ENCODE data around the gene FBXW8.

Gene FBXW8

DNA sequence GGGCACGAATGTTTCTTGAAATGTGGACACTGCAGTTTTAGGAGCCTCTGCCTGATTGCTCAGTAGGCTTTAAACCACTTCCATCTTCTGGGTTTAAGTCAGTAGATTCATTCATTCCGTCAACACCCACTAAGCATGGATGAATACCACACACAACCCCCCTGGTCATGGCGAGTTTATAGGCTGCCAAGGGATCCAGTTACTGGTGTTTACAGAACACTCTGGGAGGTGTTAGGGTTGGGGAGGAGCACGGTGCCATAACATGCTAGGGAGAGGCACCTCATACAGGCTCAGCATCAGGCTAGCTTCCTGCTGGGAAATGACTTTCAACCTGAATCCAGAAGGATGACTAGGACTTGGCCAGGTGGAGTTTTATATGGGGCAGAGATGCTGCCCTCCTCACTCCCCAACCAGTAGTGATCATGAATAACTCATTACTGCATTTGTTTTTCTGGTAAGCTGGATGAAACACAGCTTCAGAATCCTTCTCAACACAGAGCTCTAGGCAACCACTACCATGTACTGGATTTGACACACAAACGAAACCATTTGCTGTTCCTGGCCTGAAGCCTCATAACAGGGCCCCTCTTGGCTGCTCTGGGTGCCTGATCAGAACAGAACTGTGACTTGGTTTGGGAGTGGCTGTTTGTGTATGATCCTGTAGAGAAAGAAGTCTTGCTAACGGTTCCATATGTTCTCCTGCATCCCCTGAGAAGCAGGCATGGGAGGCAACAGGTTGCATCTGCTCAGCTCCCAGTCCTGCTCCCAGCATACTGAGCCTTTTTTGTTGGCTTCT, 47.9 kb downstream of the FBXW8 start:
- DNase-seq (ENCODE audit: low read depth): no peak

GRCh38 chr12:116959198-116959460, 48.4 kb downstream of the FBXW8 start:
- DNase-seq (ENCODE audit: low read depth): no peak

- no peak for DNase-seq (ENCODE audit: low read depth)
Measured at GRCh38 chr12:116959845-116960514, 49.2 kb downstream of the FBXW8 start.

- no peak for DNase-seq (ENCODE audit: low read depth)
Measured at GRCh38 chr12:116962197-116962596, 51.4 kb downstream of the FBXW8 start.

DNA sequence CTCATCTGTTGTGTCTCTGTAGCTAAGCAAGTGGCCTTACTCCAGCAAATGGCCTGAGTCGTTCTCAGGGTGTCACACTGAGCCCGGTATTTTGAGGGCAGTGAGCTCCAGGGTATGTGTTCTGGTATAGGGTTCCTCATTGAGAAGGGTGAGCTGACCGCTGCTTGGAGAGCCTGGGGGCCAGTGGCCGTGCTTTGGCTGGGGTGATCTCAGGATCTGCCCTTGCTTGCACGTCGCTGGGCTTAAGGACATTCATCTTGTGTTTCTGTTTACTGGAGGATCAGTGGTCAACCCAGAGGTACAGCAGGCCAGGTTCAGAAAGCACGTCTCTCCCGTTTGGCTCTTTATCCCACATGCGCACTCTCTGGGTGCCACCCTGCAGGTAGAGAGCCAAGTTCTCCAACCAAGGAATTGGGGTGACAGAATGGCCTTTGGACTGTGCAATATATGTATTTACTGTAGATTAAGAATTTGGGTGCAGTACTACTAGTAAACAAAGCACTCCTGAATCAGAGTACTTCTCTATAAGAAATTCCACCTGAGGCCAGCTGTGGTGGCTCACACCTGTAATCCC, 52.1 kb downstream of the FBXW8 start:
- DNase-seq (ENCODE audit: low read depth): no peak

- DNase-seq (ENCODE audit: low read depth): no peak
Measured at GRCh38 chr12:116964054-116965050, 53.6 kb downstream of the FBXW8 start.

DNA sequence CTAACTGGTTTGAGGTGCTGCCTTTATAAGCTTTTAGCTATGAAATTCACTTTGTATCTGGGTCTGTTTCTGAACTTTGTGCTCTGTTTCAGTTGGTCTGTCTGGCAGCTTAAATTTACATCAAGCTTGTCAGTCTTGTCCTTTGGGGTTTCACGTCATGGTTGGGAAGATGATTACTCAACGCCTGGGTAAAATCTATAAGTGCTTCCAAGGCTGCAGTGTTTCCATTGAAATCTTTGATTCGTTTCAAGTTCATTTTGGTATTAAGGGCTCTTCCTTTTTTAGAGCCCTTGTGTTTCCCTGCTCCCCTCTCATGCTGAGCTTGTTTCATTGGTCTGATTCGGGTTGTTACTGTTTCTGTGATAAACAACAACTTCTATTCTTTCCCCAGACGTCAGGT, 58.2 kb downstream of the FBXW8 start:
- DNase-seq (ENCODE audit: low read depth): no peak

DNA sequence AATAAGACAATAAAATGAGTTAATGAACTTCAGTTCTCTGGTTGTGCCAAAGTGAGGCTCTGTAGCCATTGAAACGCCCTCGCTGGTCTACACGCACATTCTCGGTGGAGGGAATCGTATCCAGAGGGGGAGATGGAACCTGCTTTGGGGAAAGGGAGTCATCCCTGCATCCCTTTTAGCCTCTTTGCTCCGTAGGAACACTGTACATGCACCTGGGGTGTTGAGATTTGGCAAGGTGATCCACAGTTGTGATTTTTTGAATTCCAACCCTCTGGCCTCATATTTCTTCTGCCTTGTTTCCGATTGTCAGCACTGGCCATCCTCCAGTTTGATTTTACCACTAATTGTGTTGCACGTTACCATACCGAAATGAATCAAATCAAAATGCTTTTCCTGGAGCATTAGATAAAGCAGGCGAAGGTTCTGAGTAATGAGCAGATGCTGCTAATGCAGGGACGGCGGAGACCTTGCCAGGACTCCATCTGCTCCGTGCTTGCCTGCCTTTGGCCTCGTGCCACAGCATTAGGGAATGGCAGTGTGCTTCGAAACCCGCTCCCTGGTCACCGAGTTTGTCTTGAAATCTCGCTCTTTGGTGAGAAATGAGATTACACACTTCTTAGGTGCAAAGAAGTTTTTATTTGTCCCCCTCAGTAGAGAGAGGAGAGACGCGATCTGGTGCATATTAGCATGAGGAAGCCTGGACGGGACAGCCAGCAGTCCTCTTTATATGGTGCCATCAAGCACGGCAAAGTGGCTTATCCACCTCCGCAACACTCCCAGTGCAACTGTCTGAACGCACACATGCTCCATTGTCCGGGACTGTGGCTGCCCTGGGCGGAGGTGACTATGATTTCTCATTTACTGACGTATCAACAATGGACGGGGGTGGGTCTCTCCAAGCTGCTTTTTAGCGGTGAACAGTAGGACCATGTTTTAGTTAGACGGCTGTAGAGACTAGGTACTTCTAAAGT, 59.1 kb downstream of the FBXW8 start:
- no peak for DNase-seq (ENCODE audit: low read depth)

DNA sequence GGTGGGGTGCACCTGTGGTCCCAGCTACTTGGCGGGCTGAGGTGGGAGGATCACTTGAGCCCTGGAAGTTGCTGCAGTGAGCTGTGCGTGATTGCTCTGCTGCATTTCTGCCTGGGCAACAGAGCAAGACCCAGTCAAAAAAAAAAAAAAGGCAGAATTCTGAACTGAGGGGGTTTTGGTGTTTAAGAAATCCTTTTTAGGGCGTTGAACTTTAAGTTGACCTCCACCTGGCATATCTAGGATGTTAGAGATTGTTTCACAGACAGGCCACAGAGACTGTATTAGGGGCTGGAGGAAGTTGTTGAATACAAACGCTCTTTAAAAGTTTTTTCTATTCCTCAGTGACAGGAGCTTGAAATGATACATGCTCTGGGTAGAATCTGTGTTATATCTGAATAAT, 60.5 kb downstream of the FBXW8 start:
- no peak for DNase-seq (ENCODE audit: low read depth)

DNA sequence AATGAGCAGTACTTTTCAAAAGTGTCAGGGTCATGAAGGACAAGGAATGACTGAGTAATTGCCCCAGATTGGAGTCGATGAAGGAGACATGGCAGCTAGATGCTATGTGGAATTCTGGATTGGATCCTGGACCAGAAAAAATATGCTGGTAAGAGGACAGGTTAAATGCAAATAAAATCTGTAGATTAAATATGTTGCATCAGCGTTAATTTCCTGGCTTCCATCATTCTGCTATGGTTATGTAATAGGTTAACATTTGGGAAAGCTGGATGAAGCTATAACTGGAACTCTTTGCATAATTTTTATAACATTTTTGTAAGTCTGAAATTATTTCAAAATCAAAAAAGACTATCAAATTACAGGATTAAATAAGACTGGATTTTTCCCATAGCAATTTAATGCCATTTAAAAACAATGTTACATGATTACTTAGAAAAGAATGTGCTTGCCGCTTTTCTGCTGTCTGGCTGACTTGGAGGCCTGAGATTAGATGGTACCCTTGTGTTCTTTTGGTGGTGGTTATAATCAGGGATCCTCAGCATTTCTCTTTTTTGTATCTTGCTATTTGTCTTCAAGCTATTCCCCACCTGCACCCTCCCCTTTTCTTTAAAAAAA, 65.1 kb downstream of the FBXW8 start:
- DNase-seq (ENCODE audit: low read depth): peak; percentile 11

- no peak for DNase-seq (ENCODE audit: low read depth)
Measured at GRCh38 chr12:116977465-116978380, 67.0 kb downstream of the FBXW8 start.

- no peak for DNase-seq (ENCODE audit: low read depth)
Measured at GRCh38 chr12:116978791-116979508, 68.2 kb downstream of the FBXW8 start.

DNA sequence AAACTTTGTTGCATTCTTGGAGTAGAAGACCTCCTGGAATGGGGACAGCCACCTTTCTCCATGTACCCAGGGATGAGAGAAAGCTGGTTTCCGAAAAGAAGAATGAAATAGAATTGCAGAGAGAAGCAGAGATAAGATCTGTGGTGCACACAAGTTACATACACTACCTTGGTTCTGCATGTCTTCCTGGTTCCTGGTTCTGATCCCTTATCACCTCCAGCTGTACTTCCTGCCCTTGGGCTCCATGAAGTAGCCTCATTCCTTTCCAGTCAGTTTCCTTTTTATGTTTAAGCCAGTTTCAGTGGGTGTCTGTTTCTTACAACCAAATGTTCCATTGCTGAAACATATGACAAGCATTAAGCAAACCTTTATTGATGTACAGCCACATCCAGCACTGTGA, 69.3 kb downstream of the FBXW8 start:
- DNase-seq (ENCODE audit: low read depth): no peak

DNA sequence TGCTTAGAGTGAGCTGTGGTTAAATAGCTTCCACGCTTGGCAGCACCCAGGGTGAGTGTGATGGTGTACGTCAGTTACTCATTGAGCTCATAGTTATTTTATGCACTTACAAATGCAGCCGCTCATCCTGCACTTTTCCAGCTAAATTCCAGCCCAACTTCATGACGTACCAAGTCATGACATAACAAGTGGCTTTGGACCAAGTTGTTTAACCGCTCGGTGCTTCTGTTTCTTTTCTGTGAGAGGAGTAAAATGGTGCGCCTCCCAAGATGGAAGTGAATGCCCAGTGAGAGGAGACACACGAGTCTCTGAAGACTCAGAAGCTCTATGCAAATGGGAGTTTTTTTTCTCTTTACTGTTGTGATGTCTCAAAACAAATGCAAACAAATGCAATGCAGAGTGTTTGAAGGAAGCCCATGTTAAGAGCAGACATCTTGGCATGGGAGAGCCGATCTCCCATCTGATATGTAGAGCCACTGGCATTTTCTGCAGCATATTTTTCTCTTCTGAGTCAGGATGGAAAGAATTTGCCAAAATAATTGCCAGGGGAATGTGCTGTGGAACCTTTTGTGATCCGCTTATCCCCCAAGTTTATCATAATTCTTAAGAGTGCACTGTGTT, 72.2 kb downstream of the FBXW8 start:
- DNase-seq (ENCODE audit: low read depth): peak; percentile 20

GRCh38 chr12:116984098-116984497, 73.3 kb downstream of the FBXW8 start:
- no peak for DNase-seq (ENCODE audit: low read depth)

GRCh38 chr12:116990329-116990728, 79.6 kb downstream of the FBXW8 start:
- no peak for DNase-seq (ENCODE audit: low read depth)

GRCh38 chr12:116990971-116991966, 80.5 kb downstream of the FBXW8 start:
- DNase-seq (ENCODE audit: low read depth): no peak
